HG03439 (cell line): ENCODE data around the gene PPARG.
"Not testable (repeated sequence)": the region's sequence is repeated elsewhere in the genome, so short reads cannot be mapped to it uniquely, and the experiment has no call there.

ENCODE experiments used
- ATAC-seq: cut with Tn5 transposase; IDR thresholded peaks from one replicate; pipeline ENCODE4 v1.9.1; 2021; ENCODE audit warnings: mild to moderate bottlenecking, moderate library complexity; ENCODE audit not compliant: unreplicated experiment

The PPARG gene

DNA sequence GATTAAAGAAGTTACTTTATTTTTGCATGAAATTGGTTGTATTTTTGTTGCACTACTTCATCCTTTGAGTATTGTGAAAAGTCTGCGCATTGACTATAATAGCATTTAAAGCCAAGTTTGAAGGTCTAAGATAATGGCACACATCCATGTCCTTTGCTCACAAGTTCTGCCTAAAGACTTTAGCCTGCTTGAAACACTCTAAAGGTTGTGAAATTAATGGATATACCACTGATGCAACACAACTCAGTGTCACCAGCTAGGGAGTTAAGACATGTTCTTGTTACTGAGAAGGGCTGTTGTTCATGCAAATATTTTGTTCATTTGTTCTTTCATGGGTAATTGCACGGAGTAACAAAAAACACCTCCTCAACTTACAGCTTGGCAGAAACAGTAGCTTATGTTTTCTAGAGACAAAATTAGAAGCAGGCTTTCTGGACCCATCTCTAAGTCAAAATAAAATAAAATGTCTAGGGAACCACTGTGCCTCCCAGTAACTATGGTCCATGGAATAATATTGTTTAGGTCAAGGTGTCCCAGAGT is 83.9 kb downstream of the PPARG start:
- no peak for ATAC-seq

DNA sequence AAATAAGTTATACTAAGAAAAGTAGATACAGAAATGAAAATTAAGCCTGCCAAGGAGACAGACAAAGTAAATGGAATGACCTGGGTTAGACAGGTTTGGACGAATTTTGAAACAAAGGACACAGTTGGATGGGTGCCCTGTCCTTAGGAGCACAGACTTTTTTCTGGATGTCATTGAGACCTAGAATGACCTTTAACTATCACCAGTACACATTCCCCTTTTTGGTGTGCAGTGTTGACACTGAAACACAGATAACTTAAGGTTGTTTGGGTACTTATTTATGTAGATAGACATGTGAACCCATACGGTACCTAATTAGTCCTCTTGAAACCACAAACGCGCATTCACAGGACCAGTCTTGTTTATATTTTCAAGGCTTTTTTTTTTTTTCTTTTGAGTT is 86.7 kb downstream of the PPARG start:
- ATAC-seq: no peak

DNA sequence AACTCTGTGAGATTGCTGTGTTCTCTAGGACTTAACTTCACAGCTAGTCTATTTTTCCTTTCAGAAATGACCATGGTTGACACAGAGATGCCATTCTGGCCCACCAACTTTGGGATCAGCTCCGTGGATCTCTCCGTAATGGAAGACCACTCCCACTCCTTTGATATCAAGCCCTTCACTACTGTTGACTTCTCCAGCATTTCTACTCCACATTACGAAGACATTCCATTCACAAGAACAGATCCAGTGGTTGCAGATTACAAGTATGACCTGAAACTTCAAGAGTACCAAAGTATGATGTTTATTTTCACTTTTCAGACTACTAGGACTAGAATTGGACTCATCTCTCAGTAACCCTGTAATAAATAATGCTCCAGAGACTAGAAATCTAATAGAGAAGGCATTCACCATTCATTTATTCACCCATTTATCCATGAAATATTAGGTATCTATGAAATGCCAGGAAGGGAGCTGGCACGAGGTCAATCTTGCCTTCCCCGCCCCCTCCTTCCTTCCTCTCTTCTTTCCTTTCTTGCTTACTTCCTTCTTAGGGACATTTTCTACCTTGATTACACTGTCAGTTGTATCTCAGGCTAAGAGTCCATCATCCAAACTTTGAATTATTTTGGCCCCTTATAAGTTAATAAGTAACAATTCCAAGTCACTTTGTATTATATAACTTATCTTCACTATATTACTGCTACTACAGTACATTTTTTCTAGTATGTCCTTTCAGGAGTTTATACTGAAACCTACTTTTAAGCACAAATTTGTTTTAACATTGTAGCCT is 91.0 kb downstream of the PPARG start:
- no peak for ATAC-seq

DNA sequence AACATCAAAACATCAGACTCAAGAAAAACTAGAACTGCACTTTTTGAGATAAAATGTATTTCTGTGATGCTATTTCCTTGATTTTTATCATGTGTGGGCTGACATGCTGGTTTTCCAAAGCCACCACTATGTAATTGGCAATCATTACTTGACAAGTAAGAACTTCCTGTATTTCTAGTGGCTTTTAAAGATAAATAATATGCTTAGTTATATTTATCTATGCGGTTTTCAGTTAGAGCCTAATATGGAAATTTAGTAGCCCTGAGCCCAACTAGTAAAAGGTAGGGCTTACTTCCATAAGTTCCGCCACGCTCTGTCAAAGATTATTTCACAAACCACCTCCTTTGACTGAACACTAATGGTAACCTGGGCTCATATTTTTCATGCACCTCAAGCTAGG is 91.6 kb downstream of the PPARG start:
- ATAC-seq: no peak

DNA sequence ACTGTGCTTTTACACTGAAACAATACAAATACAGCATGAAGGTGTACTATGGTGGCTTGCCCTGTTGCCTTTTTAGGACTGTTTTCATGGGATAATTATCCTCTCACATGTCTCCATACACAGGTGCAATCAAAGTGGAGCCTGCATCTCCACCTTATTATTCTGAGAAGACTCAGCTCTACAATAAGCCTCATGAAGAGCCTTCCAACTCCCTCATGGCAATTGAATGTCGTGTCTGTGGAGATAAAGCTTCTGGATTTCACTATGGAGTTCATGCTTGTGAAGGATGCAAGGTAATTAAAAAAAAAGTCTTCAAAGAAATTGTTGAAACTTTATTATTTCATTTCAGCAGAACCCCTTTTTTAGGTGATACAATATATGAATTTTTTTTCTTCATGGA is 92.3 kb downstream of the PPARG start:
- ATAC-seq: no peak

DNA sequence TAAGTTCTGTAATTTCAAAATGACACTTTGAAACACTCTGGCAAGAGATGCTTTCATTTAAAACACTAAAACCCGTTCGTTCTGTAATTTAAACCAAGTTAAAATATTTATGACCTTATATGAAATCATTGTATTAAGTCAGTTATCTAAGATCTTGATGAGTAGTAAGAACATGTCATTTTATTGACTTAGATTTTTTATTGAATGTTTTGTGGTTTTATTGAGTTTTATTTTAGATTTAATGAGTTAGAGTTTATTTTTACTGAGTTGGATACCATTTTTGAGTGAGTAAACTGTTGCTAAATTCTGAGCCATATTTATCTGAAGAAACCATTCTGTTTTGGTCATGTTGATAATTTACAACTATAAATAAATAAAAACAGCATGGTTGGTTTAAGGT is 94.3 kb downstream of the PPARG start:
- no peak for ATAC-seq

DNA sequence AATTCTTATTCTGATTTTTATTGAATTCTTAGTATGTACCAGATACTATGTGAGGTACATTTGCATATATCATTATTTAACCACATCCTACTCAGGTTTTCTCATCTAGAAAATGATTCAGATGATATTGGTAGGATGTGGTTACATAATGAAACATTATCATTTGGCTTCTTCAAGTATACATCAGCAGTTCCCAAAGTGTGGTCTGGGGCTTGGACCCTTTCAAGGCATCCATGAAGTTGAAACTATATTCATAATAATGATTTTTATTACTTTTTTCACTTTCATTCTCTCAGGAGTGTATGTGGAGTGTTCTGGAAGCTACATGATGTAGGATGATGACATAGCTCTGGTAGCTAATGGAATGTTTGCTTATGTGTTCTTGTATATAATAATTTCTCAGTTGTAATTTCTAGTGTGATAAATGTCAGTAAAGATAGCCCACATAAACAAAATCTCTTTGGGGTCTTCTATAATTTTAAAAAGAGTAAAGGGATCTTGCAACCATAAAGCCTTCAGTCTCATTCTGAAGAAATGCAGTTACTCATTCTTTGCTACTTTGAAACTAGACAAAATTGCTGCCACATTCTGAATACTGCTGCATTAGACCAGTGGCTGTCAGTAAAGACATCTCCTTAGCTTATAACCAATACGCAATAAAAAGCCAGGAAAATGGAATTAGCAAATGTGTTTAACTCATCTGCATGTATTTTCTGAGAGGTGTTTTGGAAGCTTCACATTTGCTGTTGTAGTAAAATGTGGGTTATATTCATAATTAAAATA is 95.8 kb downstream of the PPARG start:
- no peak for ATAC-seq

DNA sequence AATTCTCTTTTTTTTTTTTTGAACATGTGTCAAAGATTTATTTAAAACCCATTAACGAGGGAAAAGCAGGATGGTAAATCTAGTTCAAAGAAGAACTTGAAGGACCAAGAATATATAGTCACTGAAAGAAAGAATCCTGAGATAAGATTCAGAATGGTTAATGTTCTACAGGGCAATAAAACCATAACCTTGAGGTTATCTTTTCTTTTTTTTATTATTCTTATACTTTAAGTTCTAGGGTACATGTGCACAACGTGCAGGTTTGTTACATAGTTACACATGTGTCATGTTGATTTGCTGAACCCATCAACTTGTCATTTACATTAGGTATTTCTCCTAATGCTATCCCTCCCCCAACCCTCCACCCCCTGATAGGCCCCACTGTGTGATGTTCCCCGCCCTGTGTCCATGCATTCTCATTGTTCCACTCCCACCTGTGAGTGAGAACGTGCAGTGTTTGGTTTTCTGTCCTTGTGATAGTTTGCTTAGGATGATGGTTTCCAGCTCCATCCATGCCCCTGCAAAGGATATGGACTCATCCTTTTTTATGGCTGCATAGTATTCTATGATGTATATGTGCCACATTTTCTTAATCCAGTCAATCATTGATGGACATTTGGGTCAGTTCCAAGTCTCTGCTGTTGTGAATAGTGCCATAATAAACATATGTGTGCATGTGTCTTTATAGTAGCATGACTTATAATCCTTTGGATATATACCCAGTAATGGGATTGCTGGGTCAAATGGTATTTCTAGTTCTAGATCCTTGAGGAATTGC is 97.8 kb downstream of the PPARG start:
- not testable (repeated sequence) for ATAC-seq

DNA sequence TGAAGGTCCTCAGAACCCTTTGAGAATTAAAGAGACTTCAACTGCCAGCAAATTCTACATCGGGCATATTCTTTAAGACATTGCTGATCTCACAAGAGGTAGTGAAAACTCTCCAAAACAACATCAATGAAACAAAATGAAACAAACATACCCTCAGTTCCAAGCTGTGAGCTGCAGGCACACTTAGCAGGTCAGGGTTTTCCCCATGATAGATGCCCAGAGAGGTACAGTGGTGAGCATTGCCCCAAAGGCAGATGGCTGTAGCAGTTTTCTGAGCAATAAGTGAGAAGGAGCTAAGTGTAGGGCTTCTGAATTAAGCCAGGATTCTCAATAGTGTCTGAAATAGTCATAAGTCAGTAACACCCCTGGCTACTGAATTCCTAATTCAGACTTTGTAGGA is 99.3 kb downstream of the PPARG start:
- no peak for ATAC-seq

DNA sequence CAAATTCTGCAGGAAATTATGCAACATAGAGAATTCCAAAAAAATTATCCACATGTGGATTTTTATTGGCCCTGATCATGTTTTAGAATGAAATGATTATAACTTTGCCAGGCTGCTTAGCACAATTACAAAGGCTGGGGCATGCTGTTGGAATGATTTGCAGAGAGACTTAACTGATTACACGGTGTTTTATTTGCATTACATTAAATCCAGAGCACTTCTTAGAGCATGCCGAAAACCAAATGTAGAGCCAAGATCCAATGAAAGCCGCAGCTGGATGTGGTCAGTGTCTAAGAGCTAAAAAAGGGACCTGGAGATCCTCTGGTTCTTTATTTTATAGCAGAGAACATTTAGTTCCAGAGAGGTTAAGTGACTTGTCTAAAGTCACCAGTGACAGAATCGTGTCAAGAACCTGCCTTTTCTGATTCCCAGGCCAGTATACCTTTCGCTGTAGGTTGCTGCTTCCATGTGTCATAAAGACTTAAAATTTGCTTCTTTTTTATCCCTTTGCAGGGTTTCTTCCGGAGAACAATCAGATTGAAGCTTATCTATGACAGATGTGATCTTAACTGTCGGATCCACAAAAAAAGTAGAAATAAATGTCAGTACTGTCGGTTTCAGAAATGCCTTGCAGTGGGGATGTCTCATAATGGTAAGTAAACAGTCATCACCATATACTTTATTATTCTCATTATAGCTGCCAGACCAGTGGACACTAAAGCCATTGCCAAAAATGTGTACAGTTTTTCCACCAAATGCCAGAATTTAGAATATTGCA is 103.4 kb downstream of the PPARG start:
- ATAC-seq: no peak

DNA sequence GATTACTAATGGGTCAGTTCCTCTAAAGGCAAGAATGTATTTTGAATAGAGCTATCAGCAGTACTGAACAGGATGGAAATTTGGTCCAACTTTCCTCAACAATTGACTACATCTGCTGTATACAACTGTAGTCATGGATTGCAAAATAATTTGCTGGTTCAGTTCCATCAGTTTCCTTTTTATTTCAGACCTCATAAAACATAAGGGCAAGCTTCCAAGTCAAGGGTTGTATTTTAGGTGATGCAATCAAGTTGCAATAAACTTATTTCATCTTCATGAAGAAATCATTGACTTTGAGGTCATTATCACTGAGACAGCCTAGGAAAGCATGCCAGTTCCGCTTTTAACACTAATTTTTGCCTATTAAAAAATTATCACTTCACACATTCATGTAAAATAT is 105.0 kb downstream of the PPARG start:
- no peak for ATAC-seq

DNA sequence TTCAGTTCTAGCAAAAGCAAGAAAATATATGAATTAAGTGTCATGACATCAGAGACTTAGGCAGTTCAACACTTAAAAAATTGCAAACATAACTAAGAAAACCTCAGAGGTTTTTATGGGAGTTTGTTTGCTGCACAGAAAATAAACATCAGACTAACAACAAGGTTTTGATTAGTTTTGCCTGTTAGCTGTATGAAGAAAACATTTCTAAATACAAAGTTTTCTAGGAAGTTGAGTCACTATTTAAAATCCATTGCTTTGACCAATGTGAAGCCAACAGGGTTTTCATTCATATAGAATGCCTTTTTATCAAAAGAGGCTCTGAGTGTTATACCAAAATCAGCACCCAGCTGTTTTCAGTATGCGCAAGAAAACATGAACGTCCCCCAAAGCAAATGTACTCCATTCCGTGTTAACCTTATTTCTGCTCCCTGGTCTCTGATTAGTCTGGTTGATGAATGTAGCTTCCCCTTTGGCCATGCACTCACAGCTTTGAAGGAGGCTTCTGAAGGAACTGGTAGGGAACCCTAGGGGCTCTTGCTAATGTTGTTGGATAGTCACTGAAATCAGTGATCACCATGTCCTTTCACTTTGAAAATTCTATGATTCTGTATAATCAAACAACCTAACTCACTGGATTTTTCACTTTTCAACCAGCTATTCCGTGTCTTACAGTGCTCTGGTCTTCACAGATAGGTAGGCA is 105.8 kb downstream of the PPARG start:
- ATAC-seq: peak; percentile 35

DNA sequence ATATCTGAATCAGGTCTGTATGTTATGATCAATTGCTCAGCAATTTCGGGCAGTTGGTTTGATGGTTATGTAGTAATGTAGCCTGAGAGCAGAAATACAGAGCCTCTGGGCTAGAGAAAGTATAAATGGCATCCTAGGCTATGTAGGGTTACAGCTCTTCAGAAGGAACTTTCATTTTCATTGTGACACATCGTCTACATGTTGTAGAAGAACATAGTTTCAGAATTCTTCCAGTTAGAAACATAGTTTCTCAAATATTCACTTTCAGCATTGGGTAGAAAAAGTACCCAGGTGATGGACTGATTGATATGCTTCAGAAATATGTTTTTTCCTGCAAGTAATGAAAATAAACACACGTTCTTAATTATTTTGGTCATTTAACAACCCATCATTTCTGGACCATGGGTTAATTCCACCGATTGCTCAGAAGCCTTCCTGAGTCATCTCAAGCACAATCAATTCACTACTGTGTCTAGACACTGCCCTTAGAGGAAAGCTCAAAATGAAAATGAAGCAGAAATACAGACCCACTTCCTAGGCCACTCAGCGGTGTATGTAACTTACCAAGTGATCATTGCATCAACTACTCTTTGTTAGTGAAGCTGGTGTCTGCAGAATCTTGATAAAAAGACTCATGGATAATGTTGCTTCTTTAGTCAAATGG is 106.6 kb downstream of the PPARG start:
- peak; percentile 98 for ATAC-seq

DNA sequence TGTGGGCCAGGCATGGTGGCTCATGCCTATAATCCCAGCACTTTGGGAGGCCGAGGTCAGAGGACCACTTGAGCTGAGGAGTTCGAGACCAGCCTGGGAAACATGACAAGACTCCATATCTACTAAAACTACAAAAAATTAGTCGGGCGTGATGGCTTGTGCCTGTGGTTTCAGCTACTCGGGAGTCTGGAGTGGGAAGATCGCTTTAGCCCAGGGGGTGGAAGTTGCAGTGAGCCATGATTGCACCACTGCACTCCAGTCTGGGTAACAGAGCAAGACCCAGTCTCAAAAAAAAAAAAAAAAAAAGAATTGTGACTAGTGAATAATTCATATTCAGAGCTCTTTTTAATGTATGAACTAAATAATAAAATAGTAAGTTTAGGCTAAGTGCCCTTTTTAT is 107.6 kb downstream of the PPARG start:
- no peak for ATAC-seq

DNA sequence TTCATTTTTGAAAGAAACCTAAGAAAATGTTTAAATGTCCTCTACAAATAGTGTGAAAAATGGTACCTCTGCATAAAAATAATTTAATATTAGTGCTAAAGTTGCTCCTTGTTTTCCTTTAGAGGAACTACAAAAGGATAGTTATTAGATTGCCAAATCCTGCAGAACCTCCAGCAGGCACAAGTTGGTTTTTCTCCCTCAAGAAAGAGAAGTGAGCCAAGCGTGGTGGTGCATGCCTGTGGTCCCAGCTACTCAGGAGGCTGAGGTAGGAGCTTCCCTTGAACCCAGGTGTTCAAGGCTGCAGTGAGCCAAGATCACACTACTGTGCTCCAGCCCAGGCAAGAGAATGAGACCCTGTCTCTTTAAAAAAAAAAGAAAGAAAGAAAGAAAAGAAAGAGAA is 110.4 kb downstream of the PPARG start:
- no peak for ATAC-seq

DNA sequence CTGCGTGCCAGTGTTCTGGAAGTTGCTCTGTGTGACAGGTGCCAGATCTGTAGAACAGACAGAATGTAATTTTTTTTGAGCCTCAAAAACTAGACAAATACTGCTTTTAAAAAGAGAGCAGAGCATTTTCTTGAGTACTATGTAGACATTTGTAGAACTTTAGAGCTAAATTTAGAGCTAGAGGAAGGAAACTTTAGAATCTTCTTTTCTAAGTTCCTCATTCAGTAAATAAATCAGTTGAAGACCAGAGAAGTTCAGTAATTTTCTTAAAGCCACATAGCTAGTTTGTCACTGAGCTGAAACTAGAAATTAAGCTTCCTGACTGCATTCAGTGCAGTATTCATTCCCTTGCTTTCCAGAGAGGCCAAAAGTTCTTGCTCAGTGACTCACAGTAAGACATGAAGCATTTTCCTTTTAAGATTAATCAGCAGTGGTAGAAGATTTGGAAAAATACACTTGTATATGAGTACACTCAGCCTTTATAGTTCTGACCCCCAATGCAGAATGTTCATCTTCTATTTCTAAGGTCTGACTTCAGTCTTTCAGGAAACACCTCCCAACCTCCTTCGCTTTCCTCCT is 111.8 kb downstream of the PPARG start:
- no peak for ATAC-seq

DNA sequence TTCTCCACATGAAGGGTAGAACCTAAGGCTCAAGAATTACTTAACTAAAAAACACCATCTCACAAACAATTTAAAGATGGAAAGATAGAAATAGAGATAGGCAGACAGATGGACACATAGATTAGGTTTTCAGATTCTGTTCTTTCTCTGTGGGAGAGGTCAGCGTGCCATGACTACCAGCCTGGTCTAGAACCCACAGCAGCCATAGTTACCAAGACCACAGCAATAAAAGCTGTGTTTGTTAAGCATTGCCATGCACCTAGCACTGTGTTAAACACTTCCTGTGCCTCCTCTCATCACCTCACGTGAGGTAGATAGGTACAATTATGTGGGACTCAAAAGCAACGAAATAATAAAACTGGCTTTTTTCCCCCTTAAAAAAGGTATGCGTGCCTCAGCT is 112.3 kb downstream of the PPARG start:
- no peak for ATAC-seq

DNA sequence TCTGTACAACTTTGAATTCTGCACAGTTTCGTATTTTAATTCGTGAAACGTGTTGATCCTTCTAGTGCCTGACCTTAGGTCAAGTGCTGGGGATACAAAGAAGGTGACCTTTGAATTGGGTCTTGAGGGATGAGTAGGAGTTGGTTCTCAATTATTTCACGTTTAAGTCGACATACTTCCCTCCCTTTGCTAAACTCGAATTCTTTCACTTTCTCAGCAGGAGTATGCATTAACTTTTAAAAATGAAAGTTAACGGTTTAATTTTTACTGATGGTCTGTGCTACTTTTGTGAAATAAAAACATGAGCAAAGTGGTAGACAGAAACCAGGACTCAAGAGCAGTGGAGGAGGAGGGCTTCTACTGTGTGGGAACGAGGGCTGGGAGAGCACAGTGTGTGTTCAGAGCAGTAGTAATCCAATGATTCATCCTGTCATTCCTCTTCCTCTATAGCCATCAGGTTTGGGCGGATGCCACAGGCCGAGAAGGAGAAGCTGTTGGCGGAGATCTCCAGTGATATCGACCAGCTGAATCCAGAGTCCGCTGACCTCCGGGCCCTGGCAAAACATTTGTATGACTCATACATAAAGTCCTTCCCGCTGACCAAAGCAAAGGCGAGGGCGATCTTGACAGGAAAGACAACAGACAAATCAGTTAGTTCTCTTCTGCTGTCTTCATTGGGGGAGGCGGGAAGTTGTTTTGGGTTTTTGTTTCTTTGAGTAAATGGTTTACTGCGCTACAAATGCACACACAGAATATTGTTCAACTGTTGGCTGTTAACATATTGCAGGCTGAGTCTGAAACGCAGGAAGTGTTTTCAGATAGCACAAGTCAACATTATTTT is 116.8 kb downstream of the PPARG start:
- ATAC-seq: no peak
